Astrocyte (in vitro differentiated cells and primary cell): ENCODE data around the gene ARHGAP26. TPM values are rescaled to one million over a fixed set of nuclear protein-coding genes. Genes with fewer than 3 reads are reported as not detected.

Experiments used
- DNase-seq: peaks from one replicate; pipeline ENCODE4 v3.0.0-alpha.2; 2010; ENCODE audit warnings: low read depth
- FAIRE-seq: peaks from 2 replicates; lab custom pipeline; 2011; peaks lifted over from hg19 to GRCh38; lab: Jason Lieb, UNC
- H2AFZ ChIP-seq: 2 replicates; pipeline ENCODE4 v1.6.0; 2012; ENCODE audit warnings: low read depth, low read length, inconsistent platforms
- H3K27ac ChIP-seq: 2 replicates; pipeline ENCODE4 v1.5.1; 2011; ENCODE audit warnings: low read depth, low read length, inconsistent platforms
- H3K27me3 ChIP-seq: 2 replicates; pipeline ENCODE4 v1.6.0; 2011; ENCODE audit warnings: low read length, inconsistent platforms; ENCODE audit not compliant: insufficient read depth
- H3K36me3 ChIP-seq: 2 replicates; pipeline ENCODE4 v1.5.1; 2011; ENCODE audit warnings: low read length, inconsistent platforms; ENCODE audit not compliant: insufficient read depth
- H3K4me1 ChIP-seq: 2 replicates; pipeline ENCODE4 v1.5.1; 2011; ENCODE audit warnings: low read length, inconsistent platforms; ENCODE audit not compliant: insufficient read depth
- H3K4me2 ChIP-seq: 2 replicates; pipeline ENCODE4 v1.6.0; 2012; ENCODE audit warnings: low read length, inconsistent platforms
- H3K4me3 ChIP-seq: 2 replicates; pipeline ENCODE4 v1.5.1; 2011; ENCODE audit warnings: low read depth, mild to moderate bottlenecking, low read length, inconsistent platforms; ENCODE audit not compliant: insufficient read depth
- H3K79me2 ChIP-seq: 2 replicates; pipeline ENCODE4 v1.6.0; 2012; ENCODE audit warnings: mild to moderate bottlenecking, low read length, inconsistent platforms; ENCODE audit not compliant: insufficient read depth
- H3K9ac ChIP-seq: 2 replicates; pipeline ENCODE4 v1.6.0; 2012; ENCODE audit warnings: mild to moderate bottlenecking, low read length, inconsistent platforms
- H3K9me3 ChIP-seq: 2 replicates; pipeline ENCODE4 v1.5.1; 2012; ENCODE audit warnings: low read depth, mild to moderate bottlenecking, low read length, inconsistent platforms; ENCODE audit not compliant: insufficient read depth
- H4K20me1 ChIP-seq: 2 replicates; pipeline ENCODE4 v1.6.0; 2012; ENCODE audit warnings: low read length, inconsistent platforms; ENCODE audit not compliant: insufficient read depth
- H3K27ac Mint-ChIP-seq: one replicate; pipeline ENCODE4 v1.8.0; 2021; ENCODE audit warnings: mild to moderate bottlenecking, mixed read lengths; ENCODE audit not compliant: unreplicated experiment
- H3K27me3 Mint-ChIP-seq: one replicate; pipeline ENCODE4 v1.8.0; 2021; ENCODE audit warnings: low read depth, mixed read lengths; ENCODE audit not compliant: unreplicated experiment
- H3K36me3 Mint-ChIP-seq: one replicate; pipeline ENCODE4 v1.8.0; 2021; ENCODE audit warnings: low read depth, mixed read lengths; ENCODE audit not compliant: unreplicated experiment
- H3K4me1 Mint-ChIP-seq: one replicate; pipeline ENCODE4 v1.8.0; 2021; ENCODE audit warnings: low read depth, mixed read lengths; ENCODE audit not compliant: unreplicated experiment
- H3K4me3 Mint-ChIP-seq: one replicate; pipeline ENCODE4 v1.8.0; 2021; ENCODE audit warnings: mild to moderate bottlenecking, moderate library complexity, mixed read lengths; ENCODE audit not compliant: unreplicated experiment
- H3K9me3 Mint-ChIP-seq: one replicate; pipeline ENCODE4 v1.8.0; 2021; ENCODE audit warnings: mild to moderate bottlenecking, mixed read lengths; ENCODE audit not compliant: unreplicated experiment
- EZH2 ChIP-seq: IDR thresholded peaks from 2 replicates; pipeline ENCODE4 v1.6.1; 2012; ENCODE audit warnings: mild to moderate bottlenecking, low read length, inconsistent platforms; ENCODE audit not compliant: insufficient read depth
- total RNA-seq: library from RNA; stranded (reverse); gene quantifications from 2 replicates; pipeline ENCODE4 v1.2.1, GENCODE V29; 2021
- TF ChIP-seq, protein P1 (sequence below): IDR thresholded peaks from 2 replicates; pipeline ENCODE4 v1.5.1; 2011; ENCODE audit warnings: low read depth, mild to moderate bottlenecking, inconsistent platforms, low read length, moderate library complexity; ENCODE audit not compliant: insufficient read depth

ARHGAP26 gene
- total RNA-seq, 1 donor from 2014 or later: 5.6 TPM

DNA sequence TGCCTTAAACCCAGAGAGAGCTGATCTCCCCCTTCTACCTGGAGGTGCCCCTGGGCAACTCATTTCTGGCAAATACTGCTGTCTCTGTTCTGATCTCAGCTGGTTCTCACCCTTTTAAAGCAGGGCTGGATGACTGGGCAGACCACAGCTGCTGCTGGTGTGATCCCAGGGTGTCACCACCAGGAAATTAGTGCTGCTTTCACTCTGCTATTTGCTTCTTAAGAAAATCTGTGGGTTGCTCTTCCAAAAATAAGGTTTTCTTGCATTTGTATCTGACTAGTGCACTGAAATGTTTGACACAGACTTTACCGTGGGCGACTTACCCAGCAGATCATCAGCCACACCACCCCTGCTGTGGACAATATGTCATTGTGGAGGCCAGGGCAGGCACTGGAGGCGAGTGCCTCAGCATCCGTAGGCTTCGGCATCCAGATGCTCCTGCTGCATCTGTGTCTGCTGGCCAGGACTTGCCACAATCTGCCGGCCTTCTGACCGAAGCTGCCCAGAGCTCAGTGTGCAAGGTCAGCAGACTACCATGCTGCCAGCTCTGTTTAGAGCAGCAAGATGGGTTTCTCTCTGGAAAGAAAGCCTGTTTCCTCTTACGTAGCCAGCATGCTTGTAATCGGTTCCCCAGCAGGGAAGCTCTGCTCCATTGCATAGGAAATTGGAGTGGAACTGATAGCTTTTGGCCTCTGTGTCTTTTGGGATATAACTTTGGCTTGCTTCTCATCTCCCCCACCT, 13.6 kb downstream of the ARHGAP26 start:
- Histone ChIP-seq H4K20me1 (no peaks in the 10 kb centered on the region), H3K27me3 (no peaks in the 10 kb centered on the region), H3K4me2 (peak overlapping the region; percentile 33), H3K4me3 (no peak overlapping the region), H3K9ac (no peak overlapping the region), H2AFZ (peak overlapping the region; percentile 4), H3K4me1 (no peaks in the 10 kb centered on the region), H3K79me2 (no peaks in the 10 kb centered on the region), H3K27ac (no peak overlapping the region), H3K9me3 (no peaks in the 10 kb centered on the region), H3K36me3 (no peaks in the 10 kb centered on the region)
- Mint-ChIP-seq H3K9me3 (no peaks in the 10 kb centered on the region), H3K4me3 (no peak overlapping the region), H3K27me3 (peaks cover 2% of the 10 kb centered on the region), H3K36me3 (peaks cover 2% of the 10 kb centered on the region), H3K4me1 (peaks cover 34% of the 10 kb centered on the region), H3K27ac (no peak overlapping the region)
- TF ChIP-seq, protein P1, sequence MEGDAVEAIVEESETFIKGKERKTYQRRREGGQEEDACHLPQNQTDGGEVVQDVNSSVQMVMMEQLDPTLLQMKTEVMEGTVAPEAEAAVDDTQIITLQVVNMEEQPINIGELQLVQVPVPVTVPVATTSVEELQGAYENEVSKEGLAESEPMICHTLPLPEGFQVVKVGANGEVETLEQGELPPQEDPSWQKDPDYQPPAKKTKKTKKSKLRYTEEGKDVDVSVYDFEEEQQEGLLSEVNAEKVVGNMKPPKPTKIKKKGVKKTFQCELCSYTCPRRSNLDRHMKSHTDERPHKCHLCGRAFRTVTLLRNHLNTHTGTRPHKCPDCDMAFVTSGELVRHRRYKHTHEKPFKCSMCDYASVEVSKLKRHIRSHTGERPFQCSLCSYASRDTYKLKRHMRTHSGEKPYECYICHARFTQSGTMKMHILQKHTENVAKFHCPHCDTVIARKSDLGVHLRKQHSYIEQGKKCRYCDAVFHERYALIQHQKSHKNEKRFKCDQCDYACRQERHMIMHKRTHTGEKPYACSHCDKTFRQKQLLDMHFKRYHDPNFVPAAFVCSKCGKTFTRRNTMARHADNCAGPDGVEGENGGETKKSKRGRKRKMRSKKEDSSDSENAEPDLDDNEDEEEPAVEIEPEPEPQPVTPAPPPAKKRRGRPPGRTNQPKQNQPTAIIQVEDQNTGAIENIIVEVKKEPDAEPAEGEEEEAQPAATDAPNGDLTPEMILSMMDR: no peak
- TF ChIP-seq EZH2: no peak
- no peak for FAIRE-seq
- DNase-seq: no peak

DNA sequence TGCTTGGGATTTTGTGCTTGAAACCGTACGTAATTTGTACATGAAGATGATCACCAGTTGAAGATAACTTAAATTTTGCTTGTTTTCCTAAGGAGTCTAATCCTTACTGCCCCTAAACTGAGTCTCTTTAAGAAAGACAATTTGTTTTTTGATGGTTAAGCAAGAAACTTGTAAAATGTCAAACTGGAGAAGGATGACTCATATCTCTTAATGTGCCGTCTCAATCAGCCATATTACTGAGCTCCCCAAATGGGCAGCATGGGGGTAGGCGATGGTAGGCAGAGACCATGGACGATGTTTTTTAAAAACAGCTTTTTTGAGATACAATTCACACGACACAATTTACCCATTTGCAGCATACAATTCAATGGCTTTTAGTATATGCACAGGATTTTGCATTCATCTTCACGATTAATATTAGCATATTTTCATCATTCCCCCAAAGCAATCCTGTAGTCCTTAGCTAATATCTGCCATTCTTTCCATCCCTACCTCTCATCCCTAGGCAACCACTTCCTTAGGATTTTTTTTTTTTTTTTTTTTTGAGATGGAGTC, 14.3 kb downstream of the ARHGAP26 start:
- H3K4me2 ChIP-seq: no peak overlapping the region
- Mint-ChIP-seq H3K27ac (no peak overlapping the region), H3K9me3 (no peaks in the 10 kb centered on the region)

More for the DNA sequence above, 14.3 kb downstream of the ARHGAP26 start:
- H3K27ac ChIP-seq: no peak overlapping the region
- no peaks in the 10 kb centered on the region for H3K36me3 ChIP-seq
- no peak for DNase-seq
- Mint-ChIP-seq H3K4me1 (peaks cover 27% of the 10 kb centered on the region), H3K36me3 (peaks cover 2% of the 10 kb centered on the region), H3K4me3 (no peak overlapping the region), H3K27me3 (peaks cover 2% of the 10 kb centered on the region)
- H2AFZ ChIP-seq: no peak overlapping the region
- no peaks in the 10 kb centered on the region for H4K20me1 ChIP-seq
- H3K4me1 ChIP-seq: no peaks in the 10 kb centered on the region
- no peak for FAIRE-seq
- TF ChIP-seq EZH2: no peak
- TF ChIP-seq, protein P1: no peak
- no peaks in the 10 kb centered on the region for H3K79me2 ChIP-seq
- H3K4me3 ChIP-seq: no peak overlapping the region
- no peak overlapping the region for H3K9ac ChIP-seq
- no peaks in the 10 kb centered on the region for H3K9me3 ChIP-seq
- no peaks in the 10 kb centered on the region for H3K27me3 ChIP-seq
